K562 (cell line): ENCODE data around the gene MEA1. TPM values are rescaled to one million over a fixed set of nuclear protein-coding genes. Genes with fewer than 3 reads are reported as not detected.

Experiments
- ILK ChIP-seq: fragments of 450-650 bp; IDR thresholded peaks from 2 replicates; pipeline ENCODE4 v1.6.1; 2016; ENCODE audit warnings: missing genetic modification characterization, low read depth, mild to moderate bottlenecking, missing compliant biosample characterization, moderate library complexity, borderline replicate concordance
- NFIC ChIP-seq: fragments of 450-650 bp; IDR thresholded peaks from 2 replicates; pipeline ENCODE4 v1.6.1; 2017; ENCODE audit warnings: mild to moderate bottlenecking, inconsistent platforms
- PTRF ChIP-seq: fragments of 450-650 bp; IDR thresholded peaks from 2 replicates; pipeline ENCODE4 v1.6.1; 2016; ENCODE audit warnings: mild to moderate bottlenecking, missing genetic modification characterization, missing compliant biosample characterization
- RB1 ChIP-seq: fragments of 450-650 bp; IDR thresholded peaks from 2 replicates; pipeline ENCODE4 v1.6.1; 2017; ENCODE audit warnings: low read depth, mild to moderate bottlenecking
- SMARCB1 ChIP-seq: IDR thresholded peaks from 2 replicates; pipeline ENCODE4 v1.6.1; 2011; ENCODE audit warnings: improper control_type of control experiment, low read depth; ENCODE audit not compliant: insufficient read length
- SPI1 ChIP-seq: IDR thresholded peaks from 2 replicates; pipeline ENCODE4 v1.6.1; 2011; ENCODE audit warnings: low read depth, low read length, control low read depth, borderline replicate concordance
- ZNF311 ChIP-seq: fragments of 250-450 bp; sonication (Bioruptor Pico); IDR thresholded peaks from 2 replicates; pipeline ENCODE4 v1.4.0; 2020; ENCODE audit warnings: mild to moderate bottlenecking, moderate library complexity
- ZNF696 ChIP-seq: fragments of 250-450 bp; sonication (Bioruptor Pico); conservative IDR thresholded peaks from 2 replicates; pipeline ENCODE4 v1.4.0; 2020; ENCODE audit warnings: mild to moderate bottlenecking, moderate library complexity
- ZNF77 ChIP-seq: fragments of 250-450 bp; sonication (Bioruptor Pico); IDR thresholded peaks from 2 replicates; pipeline ENCODE4 v1.5.0; 2020
- polyA plus RNA-seq, 8 experiments: library from polyadenylated mRNA; depleted of rRNA in 4 of 8; stranded (reverse) in 5 of 8; unstranded in 3 of 8; fragments of >200 nt; fragmentation: Nextera tagmentation in 2 of 8; fragmentation: Illumina TruSeq in 1 of 8; extraction: Ambion mirVana in 2 of 8; extraction: Trizol in 1 of 8; gene quantifications; 2 replicates each; pipeline versions ENCODE4 v1.2.1 to v1.2.3, GENCODE V29; 2011 to 2014; ENCODE audit warnings: inconsistent platforms in 1 of 8, missing spikeins in 1 of 8
- total RNA-seq, 7 experiments: library from RNA; depleted of rRNA in 6 of 7; stranded (reverse); fragments of >200 nt in 6 of 7; fragmentation: Illumina TruSeq in 2 of 7; extraction: Trizol in 2 of 7; gene quantifications; 2 replicates each; pipeline versions ENCODE4 v1.2.1 to v1.2.3, GENCODE V29; 2011 to 2021; ENCODE audit warnings: low replicate concordance in 1 of 7
- TF ChIP-seq, protein P1 (sequence below), 2 experiments: fragments of 450-650 bp; IDR thresholded peaks; 2 replicates each; pipeline ENCODE4 v1.6.1; 2016; ENCODE audit warnings: mild to moderate bottlenecking in 2 of 2, borderline replicate concordance in 1 of 2, low read depth in 1 of 2, moderate library complexity in 1 of 2

Gene MEA1
- total and polyA plus RNA-seq, 9 of the 15 experiments (the other 6 are each of a cell fraction or from before 2014, with no cell fraction given) = 86.8 to 210 (median 152) TPM

DNA sequence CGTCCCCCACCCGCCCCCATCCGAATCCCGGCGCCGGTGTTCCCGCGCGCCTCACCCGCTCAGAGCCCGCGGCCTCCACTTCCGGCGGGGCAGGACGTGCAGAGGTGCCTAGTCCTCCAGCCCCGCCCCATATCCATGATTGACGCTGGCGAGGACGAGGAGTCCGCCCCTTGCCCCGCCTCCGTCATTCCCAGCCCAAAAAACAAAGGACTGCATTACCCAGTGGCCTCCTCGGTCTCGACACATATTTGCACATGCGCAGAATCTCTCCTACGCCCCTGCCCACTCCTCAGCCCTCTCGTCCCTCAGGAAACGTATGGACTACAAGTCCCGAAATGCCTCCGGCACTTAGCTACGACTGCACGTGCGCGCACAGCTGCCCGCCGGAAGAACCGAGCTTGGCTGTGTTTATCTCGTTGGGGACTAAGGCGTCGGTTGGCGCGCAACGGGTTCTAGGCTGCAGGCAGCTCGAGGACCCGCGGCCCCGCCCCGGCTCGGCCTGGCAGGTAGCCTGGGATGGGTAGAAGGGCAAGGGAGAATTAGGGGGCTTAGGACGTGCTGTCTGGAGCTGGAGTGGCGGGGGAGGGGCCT lies at the start of gene MEA1, which contains the start of gene KLHDC3 (continued):
- TF ChIP-seq, protein P1, sequence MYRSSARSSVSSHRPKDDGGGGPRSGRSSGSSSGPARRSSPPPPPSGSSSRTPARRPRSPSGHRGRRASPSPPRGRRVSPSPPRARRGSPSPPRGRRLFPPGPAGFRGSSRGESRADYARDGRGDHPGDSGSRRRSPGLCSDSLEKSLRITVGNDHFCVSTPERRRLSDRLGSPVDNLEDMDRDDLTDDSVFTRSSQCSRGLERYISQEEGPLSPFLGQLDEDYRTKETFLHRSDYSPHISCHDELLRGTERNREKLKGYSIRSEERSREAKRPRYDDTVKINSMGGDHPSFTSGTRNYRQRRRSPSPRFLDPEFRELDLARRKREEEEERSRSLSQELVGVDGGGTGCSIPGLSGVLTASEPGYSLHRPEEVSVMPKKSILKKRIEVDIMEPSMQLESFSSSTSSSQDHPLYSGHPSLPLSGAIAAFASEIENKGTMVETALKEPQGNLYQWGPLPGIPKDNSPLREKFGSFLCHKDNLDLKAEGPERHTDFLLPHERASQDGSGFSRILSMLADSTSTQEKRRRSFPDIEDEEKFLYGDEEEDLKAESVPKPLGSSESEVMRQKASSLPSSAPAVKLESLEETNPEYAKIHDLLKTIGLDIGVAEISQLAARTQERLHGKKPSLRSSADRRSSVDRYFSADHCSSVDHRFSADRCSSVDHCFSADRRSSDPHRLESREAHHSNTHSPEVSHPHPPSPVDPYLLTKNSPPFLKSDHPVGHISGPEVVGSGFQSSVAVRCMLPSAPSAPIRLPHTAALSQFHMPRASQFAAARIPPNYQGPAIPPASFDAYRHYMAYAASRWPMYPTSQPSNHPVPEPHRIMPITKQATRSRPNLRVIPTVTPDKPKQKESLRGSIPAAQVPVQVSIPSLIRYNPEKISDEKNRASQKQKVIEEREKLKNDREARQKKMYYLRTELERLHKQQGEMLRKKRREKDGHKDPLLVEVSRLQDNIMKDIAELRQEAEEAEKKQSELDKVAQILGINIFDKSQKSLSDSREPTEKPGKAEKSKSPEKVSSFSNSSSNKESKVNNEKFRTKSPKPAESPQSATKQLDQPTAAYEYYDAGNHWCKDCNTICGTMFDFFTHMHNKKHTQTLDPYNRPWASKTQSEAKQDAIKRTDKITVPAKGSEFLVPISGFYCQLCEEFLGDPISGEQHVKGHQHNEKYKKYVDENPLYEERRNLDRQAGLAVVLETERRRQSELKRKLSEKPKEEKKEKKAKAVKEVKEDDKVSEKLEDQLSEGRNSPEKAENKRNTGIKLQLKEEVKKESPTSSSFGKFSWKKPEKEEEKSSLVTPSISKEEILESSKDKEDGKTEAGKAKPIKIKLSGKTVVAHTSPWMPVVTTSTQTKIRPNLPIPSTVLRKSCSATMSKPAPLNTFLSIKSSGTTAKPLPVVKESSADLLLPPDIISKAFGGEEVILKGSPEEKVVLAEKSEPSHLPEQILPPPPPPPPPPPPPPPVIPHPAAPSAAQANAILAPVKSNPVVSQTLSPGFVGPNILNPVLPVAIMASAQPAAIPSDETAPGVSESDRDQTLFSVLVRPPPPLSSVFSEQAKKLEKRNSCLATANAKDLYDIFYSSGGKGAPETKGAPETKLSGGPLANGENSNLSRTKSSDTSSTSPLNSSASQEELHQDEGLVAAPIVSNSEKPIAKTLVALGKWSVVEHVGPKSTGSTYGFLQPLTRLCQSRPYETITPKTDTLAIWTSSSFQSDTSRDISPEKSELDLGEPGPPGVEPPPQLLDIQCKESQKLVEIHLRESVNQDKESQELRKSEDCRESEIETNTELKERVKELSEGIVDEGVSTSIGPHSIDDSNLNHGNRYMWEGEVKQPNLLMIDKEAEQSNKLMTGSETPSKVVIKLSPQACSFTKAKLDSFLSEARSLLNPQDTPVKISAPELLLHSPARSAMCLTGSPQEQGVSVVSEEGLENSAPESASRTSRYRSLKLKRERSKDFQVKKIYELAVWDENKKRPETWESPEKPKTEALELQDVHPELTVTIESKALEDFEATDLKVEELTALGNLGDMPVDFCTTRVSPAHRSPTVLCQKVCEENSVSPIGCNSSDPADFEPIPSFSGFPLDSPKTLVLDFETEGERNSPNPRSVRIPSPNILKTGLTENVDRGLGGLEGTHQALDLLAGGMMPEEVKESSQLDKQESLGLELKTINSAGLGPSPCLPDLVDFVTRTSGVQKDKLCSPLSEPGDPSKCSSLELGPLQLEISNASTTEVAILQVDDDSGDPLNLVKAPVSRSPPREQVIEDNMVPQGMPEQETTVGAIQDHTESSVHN (IDR thresholded peaks at IDR 0.05; ENCODE audit: borderline replicate concordance in 1 of 2, low read depth in 1 of 2) = no peak
- TF ChIP-seq PTRF (tag) = no peak
- TF ChIP-seq ZNF696 (CRISPR knock-in tag) = no peak
- no peak for TF ChIP-seq SMARCB1
- no peak for TF ChIP-seq SPI1
- TF ChIP-seq NFIC = peak; percentile 69
- no peak for TF ChIP-seq ILK (tag)
- no peak for TF ChIP-seq ZNF77 (CRISPR knock-in tag)
- peak; percentile 87 for TF ChIP-seq RB1
- no peak for TF ChIP-seq ZNF311 (CRISPR knock-in tag)
